NT2/D1 (cell line): ENCODE results near the gene EIF4G3.
"Not testable (repeated sequence)": the region's sequence is repeated elsewhere in the genome, so short reads cannot be mapped to it uniquely, and the experiment has no call there.

Experiments
- SUZ12 ChIP-seq: IDR thresholded peaks from 2 replicates; pipeline ENCODE4 v1.6.1; 2011; ENCODE audit not compliant: insufficient read length, insufficient read depth; ENCODE audit errors: extremely low read depth
- ZNF274 ChIP-seq: IDR thresholded peaks from 2 replicates; pipeline ENCODE4 v1.6.1; 2011; ENCODE audit warnings: mild to moderate bottlenecking, low read depth, low read length

DNA sequence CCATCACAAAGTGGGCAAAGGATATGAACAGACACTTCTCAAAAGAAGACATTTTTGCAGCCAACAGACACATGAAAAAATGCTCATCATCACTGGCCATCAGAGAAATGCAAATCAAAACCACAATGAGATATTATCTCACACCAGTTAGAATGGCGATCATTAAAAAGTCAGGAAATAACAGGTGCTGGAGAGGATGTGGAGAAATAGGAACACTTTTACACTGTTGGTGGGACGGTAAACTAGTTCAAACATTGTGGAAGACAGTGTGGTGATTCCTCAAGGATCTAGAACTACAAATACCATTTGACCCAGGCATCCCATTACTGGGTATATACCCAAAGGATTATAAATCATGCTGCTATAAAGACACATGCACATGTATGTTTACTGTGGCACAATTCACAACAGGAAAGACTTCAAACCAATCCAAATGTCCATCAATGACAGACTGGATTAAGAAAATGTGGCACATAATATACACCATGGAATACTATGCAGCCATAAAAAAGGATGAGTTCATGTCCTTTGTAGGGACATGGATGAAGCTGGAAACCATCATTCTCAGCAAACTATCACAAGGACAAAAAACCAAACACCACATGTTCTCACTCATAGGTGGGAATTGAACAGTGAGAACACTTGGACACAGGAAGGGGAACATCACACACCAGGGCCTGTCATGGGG is 83.3 kb downstream of the EIF4G3 start:
- TF ChIP-seq ZNF274, SUZ12: not testable (repeated sequence)
